H1 (cell line): ENCODE results near the gene RIMBP2. TPM values are rescaled to one million over a fixed set of nuclear protein-coding genes. Genes with fewer than 3 reads are reported as not detected.

ENCODE experiments used
- CTCF ChIA-PET: fragments of 300-600 bp; sonication (Branson Sonifier 250); formaldehyde crosslinking; loops from one replicate; lab custom pipeline; 2021; ENCODE audit not compliant: partially characterized antibody; lab: Charles Lee
- POLR2A ChIA-PET: fragments of 300-600 bp; sonication (Branson Sonifier 250); formaldehyde crosslinking; loops from one replicate; lab custom pipeline; 2021; ENCODE audit warnings: inconsistent platforms; ENCODE audit not compliant: partially characterized antibody; lab: Charles Lee
- DNase-seq, 2 experiments: peaks; one replicate each; pipeline versions ENCODE4 v3.0.0 to v3.0.0-alpha.2; 2010 to 2022; ENCODE audit warnings: low spot score in 2 of 2, low read depth in 1 of 2, mixed read lengths in 1 of 2
- FAIRE-seq: peaks from 2 replicates; lab custom pipeline; 2011; peaks lifted over from hg19 to GRCh38; lab: Jason Lieb, UNC
- H2AFZ ChIP-seq: 2 replicates; pipeline ENCODE4 v1.8.1; 2012; ENCODE audit warnings: low read length, inconsistent platforms
- H2AK5ac ChIP-seq: 2 replicates; pipeline ENCODE4 v1.6.1; 2013; ENCODE audit warnings: low read depth, low read length
- H2BK120ac ChIP-seq: replicated peaks from 2 replicates; pipeline ENCODE3; 2013; ENCODE audit warnings: low read depth, low read length, inconsistent platforms
- H2BK12ac ChIP-seq: 2 replicates; pipeline ENCODE4 v1.6.1; 2013; ENCODE audit warnings: low read depth, low read length
- H2BK15ac ChIP-seq: 2 replicates; pipeline ENCODE4 v1.6.1; 2013; ENCODE audit warnings: low read length
- H2BK20ac ChIP-seq: 2 replicates; pipeline ENCODE4 v1.6.1; 2013; ENCODE audit warnings: low read length
- H2BK5ac ChIP-seq: 2 replicates; pipeline ENCODE4 v1.6.1; 2013; ENCODE audit warnings: low read depth, low read length
- H3K14ac ChIP-seq: 2 replicates; pipeline ENCODE4 v1.6.1; 2013; ENCODE audit warnings: inconsistent platforms; ENCODE audit not compliant: insufficient read length
- H3K18ac ChIP-seq: 2 replicates; pipeline ENCODE4 v1.6.1; 2013; ENCODE audit warnings: low read length; ENCODE audit errors: extremely low read depth
- H3K23ac ChIP-seq: 2 replicates; pipeline ENCODE4 v1.6.1; 2013; ENCODE audit warnings: inconsistent platforms; ENCODE audit not compliant: insufficient read length
- H3K23me2 ChIP-seq: 2 replicates; pipeline ENCODE4 v1.6.1; 2013; ENCODE audit warnings: low read depth, low read length
- H3K27ac ChIP-seq: 2 replicates; pipeline ENCODE4 v1.6.1; 2011; ENCODE audit warnings: low read depth, low read length, inconsistent platforms
- H3K27me3 ChIP-seq, 4 experiments: replicated peaks in 1 of 4; 1 replicate in 1 of 4; 2 replicates in 3 of 4; pipeline versions ENCODE4 v1.6.1 to v1.8.1; 2011 to 2013; ENCODE audit warnings: low read length in 3 of 4, mild to moderate bottlenecking in 3 of 4, inconsistent platforms in 2 of 4, mixed read lengths in 2 of 4, moderate library complexity in 1 of 4; ENCODE audit not compliant: control insufficient read depth in 3 of 4, insufficient read depth in 3 of 4; ENCODE audit errors: extremely low read depth in 1 of 4
- H3K36me3 ChIP-seq, 4 experiments: 2 replicates each; pipeline versions ENCODE4 v1.6.1 to v1.8.1; 2011 to 2013; ENCODE audit warnings: mild to moderate bottlenecking in 4 of 4, low read length in 3 of 4, moderate library complexity in 2 of 4, control low read depth in 1 of 4, inconsistent platforms in 1 of 4; ENCODE audit not compliant: insufficient read depth in 4 of 4, control insufficient read depth in 2 of 4
- H3K4ac ChIP-seq: replicated peaks from 2 replicates; pipeline ENCODE3; 2013; ENCODE audit warnings: low read length, low read depth, mixed read lengths, inconsistent platforms; ENCODE audit not compliant: insufficient read length
- H3K4me1 ChIP-seq, 4 experiments: replicated peaks in 1 of 4; 1 replicate in 1 of 4; 2 replicates in 3 of 4; pipeline versions ENCODE4 v1.6.1 to v1.8.1; 2011 to 2013; ENCODE audit warnings: low read length in 3 of 4, inconsistent platforms in 2 of 4, mixed read lengths in 1 of 4; ENCODE audit not compliant: insufficient read depth in 4 of 4, control insufficient read depth in 3 of 4
- H3K4me2 ChIP-seq, 2 experiments: 2 replicates each; pipeline versions ENCODE4 v1.6.1 to v1.8.1; 2011 to 2013; ENCODE audit warnings: low read depth in 2 of 2, low read length in 2 of 2, control low read depth in 1 of 2, inconsistent platforms in 1 of 2, mild to moderate bottlenecking in 1 of 2; ENCODE audit not compliant: insufficient read depth in 1 of 2
- H3K4me3 ChIP-seq, 4 experiments: fragments of 200-600, 300-600 bp in 1 of 4; sonication (generic), shearing (Covaris generic), sonication (Bioruptor Twin) in 1 of 4; 2 replicates each; pipeline versions ENCODE4 v1.5.1 to v1.8.1; 2011 to 2016; ENCODE audit warnings: low read length in 4 of 4, low read depth in 3 of 4, control low read depth in 2 of 4, inconsistent platforms in 2 of 4, mild to moderate bottlenecking in 2 of 4, mixed read lengths in 1 of 4, moderate library complexity in 1 of 4; ENCODE audit not compliant: insufficient read depth in 2 of 4; ENCODE audit errors: extremely low read depth in 1 of 4
- H3K56ac ChIP-seq: replicated peaks from 2 replicates; pipeline ENCODE3; 2013; ENCODE audit warnings: low read depth, mild to moderate bottlenecking, mixed read lengths, low read length, inconsistent platforms; ENCODE audit not compliant: insufficient read length
- H3K79me1 ChIP-seq: 2 replicates; pipeline ENCODE4 v1.6.1; 2013; ENCODE audit warnings: low read depth, low read length, control low read depth
- H3K79me2 ChIP-seq, 2 experiments: 2 replicates each; pipeline versions ENCODE4 v1.6.1 to v1.8.1; 2012 to 2013; ENCODE audit warnings: low read length in 2 of 2, mild to moderate bottlenecking in 2 of 2, inconsistent platforms in 1 of 2; ENCODE audit not compliant: insufficient read depth in 2 of 2, control insufficient read depth in 1 of 2
- H3K9ac ChIP-seq, 4 experiments: replicated peaks in 1 of 4; 1 replicate in 1 of 4; 2 replicates in 3 of 4; pipeline versions ENCODE4 v1.6.1 to v1.8.1; 2011 to 2013; ENCODE audit warnings: low read depth in 3 of 4, low read length in 3 of 4, control low read depth in 2 of 4, mild to moderate bottlenecking in 2 of 4, moderate library complexity in 2 of 4, inconsistent platforms in 1 of 4; ENCODE audit errors: extremely low read depth in 1 of 4
- H3K9me3 ChIP-seq, 2 experiments: 2 replicates each; pipeline versions ENCODE4 v1.6.1 to v1.8.1; 2012 to 2013; ENCODE audit warnings: mild to moderate bottlenecking in 2 of 2, moderate library complexity in 2 of 2, control low read depth in 1 of 2, inconsistent platforms in 1 of 2, low read depth in 1 of 2, low read length in 1 of 2, mixed read lengths in 1 of 2; ENCODE audit not compliant: insufficient read depth in 2 of 2
- H4K20me1 ChIP-seq, 2 experiments: replicated peaks in 1 of 2; 2 replicates each; pipeline versions ENCODE3 to v1.8.1; 2011 to 2013; ENCODE audit warnings: inconsistent platforms in 2 of 2, low read length in 2 of 2, mild to moderate bottlenecking in 1 of 2; ENCODE audit not compliant: insufficient read depth in 2 of 2, control insufficient read depth in 1 of 2
- H4K5ac ChIP-seq: 2 replicates; pipeline ENCODE4 v1.6.1; 2013; ENCODE audit warnings: low read length, low read depth, mixed read lengths, inconsistent platforms; ENCODE audit not compliant: insufficient read length
- H4K8ac ChIP-seq: 2 replicates; pipeline ENCODE4 v1.8.0; 2013; ENCODE audit warnings: mild to moderate bottlenecking, moderate library complexity, low read length, inconsistent platforms; ENCODE audit not compliant: insufficient read depth; ENCODE audit errors: extremely low read depth
- H4K91ac ChIP-seq: replicated peaks from 2 replicates; pipeline ENCODE3; 2013; ENCODE audit warnings: low read length, mixed read lengths, inconsistent platforms; ENCODE audit not compliant: insufficient read length
- BRCA1 ChIP-seq: IDR thresholded peaks from 2 replicates; pipeline ENCODE4 v1.6.1; 2012; ENCODE audit warnings: low read depth, low read length, improper control_type of control experiment
- CHD1 ChIP-seq: IDR thresholded peaks from 2 replicates; pipeline ENCODE4 v1.6.1; 2012; ENCODE audit warnings: low read depth, low read length, improper control_type of control experiment
- HDAC2 ChIP-seq, 2 experiments: fragments of 300-600 bp in 1 of 2; sonication (generic) in 1 of 2; IDR thresholded peaks; 2 replicates each; pipeline ENCODE4 v1.6.1; 2011 to 2012; ENCODE audit warnings: low read depth in 2 of 2, low read length in 2 of 2, mild to moderate bottlenecking in 2 of 2, moderate library complexity in 2 of 2, borderline replicate concordance in 1 of 2, inconsistent platforms in 1 of 2
- MAFK ChIP-seq: IDR thresholded peaks from 2 replicates; pipeline ENCODE4 v1.6.1; 2012; ENCODE audit warnings: low read depth, mild to moderate bottlenecking, improper control_type of control experiment, low read length
- SIX5 ChIP-seq: IDR thresholded peaks from 2 replicates; pipeline ENCODE4 v1.6.1; 2011; ENCODE audit warnings: mild to moderate bottlenecking, low read depth, low read length
- SP1 ChIP-seq: IDR thresholded peaks from 2 replicates; pipeline ENCODE4 v1.6.1; 2011; ENCODE audit warnings: low read depth, low read length
- SP2 ChIP-seq: IDR thresholded peaks from 2 replicates; pipeline ENCODE4 v1.6.1; 2012; ENCODE audit warnings: mild to moderate bottlenecking, low read length, inconsistent platforms
- TAF1 ChIP-seq: IDR thresholded peaks from 2 replicates; pipeline ENCODE4 v1.6.1; 2011; ENCODE audit warnings: mild to moderate bottlenecking, low read depth, low read length
- TEAD4 ChIP-seq: IDR thresholded peaks from 2 replicates; pipeline ENCODE4 v1.6.1; 2012; ENCODE audit warnings: low read depth, low read length, inconsistent platforms, mixed read lengths
- ZNF274 ChIP-seq: IDR thresholded peaks from 2 replicates; pipeline ENCODE4 v1.7.0; 2012; ENCODE audit warnings: low read length, borderline replicate concordance; ENCODE audit errors: extremely low read depth
- WGBS, 2 experiments: shearing (Covaris generic) in 1 of 2; methylation state at CpG; one replicate each; pipeline versions ENCODE4 v1.1.6 to v1.1.7; 2013 to 2015; ENCODE audit warnings: low lambda C conversion rate in 2 of 2, mixed read lengths in 2 of 2, inconsistent platforms in 1 of 2, low coverage in 1 of 2, missing lambda C conversion rate in 1 of 2; ENCODE audit not compliant: insufficient replicate concordance in 2 of 2, insufficient coverage in 1 of 2, insufficient read length in 1 of 2; ENCODE audit errors: extremely low coverage in 1 of 2, missing lambda C conversion rate in 1 of 2; 5-methylcytosine and 5-hydroxymethylcytosine counted together
- polyA plus RNA-seq, 7 experiments: library from polyadenylated mRNA; depleted of rRNA in 3 of 7; stranded (reverse) in 5 of 7; unstranded in 2 of 7; fragments of >200 nt in 5 of 7; fragments of 200-250 nt in 2 of 7; gene quantifications; 1 replicate in 5 of 7; 2 replicates in 1 of 7; 4 replicates in 1 of 7; pipeline versions ENCODE4 v1.2.1 to v1.2.3, GENCODE V29; 2011 to 2013; ENCODE audit warnings: missing spikeins in 2 of 7, mixed read lengths in 2 of 7
- total RNA-seq: library from RNA; stranded (reverse); fragmentation: NEBNext Ultra II Directional; extraction: Animal tissue kit (Norgen Biotek cat#: 25700); gene quantifications from 2 replicates; pipeline ENCODE4 v1.2.1, GENCODE V29; 2021

RIMBP2 gene
- total and polyA plus RNA-seq, 2 of the 8 experiments (the other 6 are each of a cell fraction or from before 2014, with no cell fraction given), result 0.18 to 0.65 TPM

DNA sequence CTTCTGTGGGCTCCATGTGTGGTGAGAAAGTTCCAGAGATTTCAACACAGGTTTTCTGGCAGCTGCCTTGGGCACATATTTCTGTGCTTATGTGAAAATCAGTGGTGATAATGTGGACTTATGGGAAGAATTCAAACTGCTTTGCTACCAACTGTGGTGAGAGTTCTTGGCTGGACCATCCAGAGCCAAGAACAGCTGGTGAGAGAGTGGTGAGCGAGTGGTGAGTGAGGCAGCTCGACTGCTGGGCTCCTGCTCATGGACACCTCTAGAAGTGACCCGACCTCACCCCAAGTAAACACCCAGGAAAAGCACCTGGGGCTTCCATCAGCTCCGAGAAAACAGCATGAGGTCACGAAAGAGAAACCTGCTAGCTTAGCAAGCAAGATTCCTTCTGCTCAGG is 272.0 kb downstream of the RIMBP2 start:
- Histone ChIP-seq H3K79me1 (no peaks in the 10 kb centered on the region), H3K18ac (no peak overlapping the region), H2BK12ac (no peak overlapping the region), H2AK5ac (no peak overlapping the region), H3K79me2 (no peaks in the 10 kb centered on the region), H3K56ac (no peak overlapping the region), H3K9ac (no peak overlapping the region), H2AFZ (no peak overlapping the region), H2BK20ac (no peak overlapping the region), H3K4me3 (no peak overlapping the region), H2BK5ac (no peak overlapping the region), H3K27me3 (no peaks in the 10 kb centered on the region), H4K8ac (peak overlapping the region; percentile 48; the same call in 1 of the 2 replicates), H3K23me2 (peaks cover 7% of the 10 kb centered on the region; the same call in 1 of the 2 replicates), H3K4me1 (no peaks in the 10 kb centered on the region), H3K36me3 (no peaks in the 10 kb centered on the region), H4K20me1 (no peaks in the 10 kb centered on the region), H2BK120ac (no peak overlapping the region), H3K4me2 (no peak overlapping the region), H4K5ac (no peak overlapping the region), H2BK15ac (no peak overlapping the region), H3K9me3 (peaks cover 0 to 5% of the 10 kb centered on the region in 2 experiments; a peak in 1 of 4 replicates), H4K91ac (no peak overlapping the region), H3K27ac (no peak overlapping the region), H3K14ac (no peak overlapping the region), H3K23ac (no peak overlapping the region), H3K4ac (no peak overlapping the region)
- DNase-seq (no peak), FAIRE-seq (no peak)
- WGBS, 2 experiments, result 88% methylated on average over 5 of the region's 5 CpGs; no CpG with 5 or more reads in 1 of the 2 experiments
- ChIA-PET POLR2A (no interaction called here), CTCF (interaction anchor here (1.5 kb wide), 1 partner anchor 16 kb away, joined by 3 read pairs; no protein-coding TSS in a partner anchor)
- TF ChIP-seq ZNF274 (no peak), SP2 (no peak), HDAC2 (IDR thresholded peaks at IDR 0.05; ENCODE audit: borderline replicate concordance in 1 of 2, low read depth in 2 of 2, low read length in 2 of 2) (no peak), TAF1 (no peak), TEAD4 (no peak), SP1 (no peak), BRCA1 (no peak), SIX5 (no peak), MAFK (no peak), CHD1 (no peak)
